Heart right ventricle (tissue), 16 donors: ENCODE data around the gene BICRA. TPM values are rescaled to one million over a fixed set of nuclear protein-coding genes. Genes with fewer than 3 reads are reported as not detected.
A peak's percentile ranks its signal among the peaks of the same experiment; 100 is the strongest.

ENCODE experiments used
- ATAC-seq, 8 donors: fragments of 200-7000 bp; cut with Tn5 transposase; one replicate each; pipeline ENCODE4 v1.9.1; 2020; ENCODE audit warnings: mild to moderate bottlenecking in 8 of 8, moderate library complexity in 8 of 8, moderate number of reproducible peaks in 1 of 8
- DNase-seq, 2 donors: peaks; one replicate each; pipeline ENCODE4 v3.0.0-alpha.2; 2020
- H3K27ac ChIP-seq, 10 donors: fragments of 200-600 bp; sonication (generic) in 2 of 10; one replicate each; pipeline versions ENCODE4 v1.5.0 to v1.8.0; 2020 to 2022; ENCODE audit warnings: mild to moderate bottlenecking in 3 of 10
- H3K27me3 ChIP-seq, 7 donors: fragments of 200-600 bp; one replicate each; pipeline ENCODE4 v1.8.0; 2021 to 2022; ENCODE audit warnings: mild to moderate bottlenecking in 2 of 7
- H3K36me3 ChIP-seq, 9 donors: fragments of 200-600 bp; sonication (generic) in 1 of 9; one replicate each; pipeline versions ENCODE4 v1.5.0 to v1.8.0; 2020 to 2022; ENCODE audit warnings: mild to moderate bottlenecking in 2 of 9
- H3K4me1 ChIP-seq, 9 donors: fragments of 200-600 bp; sonication (generic) in 1 of 9; one replicate each; pipeline versions ENCODE4 v1.5.0 to v1.8.0; 2020 to 2022; ENCODE audit warnings: mild to moderate bottlenecking in 4 of 9
- H3K4me3 ChIP-seq, 10 donors: fragments of 200-600 bp; sonication (generic) in 2 of 10; one replicate each; pipeline versions ENCODE4 v1.5.0 to v1.8.0; 2020 to 2022; ENCODE audit warnings: mild to moderate bottlenecking in 7 of 10, moderate library complexity in 2 of 10
- H3K9me3 ChIP-seq, 11 donors: fragments of 200-600 bp in 10 of 11; sonication (generic) in 2 of 11; one replicate each; pipeline versions ENCODE4 v1.5.0 to v1.8.0; 2013 to 2022; ENCODE audit warnings: mild to moderate bottlenecking in 2 of 11, control low read depth in 1 of 11, moderate library complexity in 1 of 11
- CTCF ChIP-seq, 9 donors: fragments of 200-600 bp; sonication (generic) in 2 of 9; IDR thresholded peaks; one replicate each; pipeline versions ENCODE4 v1.5.0 to v1.8.0; 2021 to 2022; ENCODE audit warnings: antibody characterized with exemption in 9 of 9, mild to moderate bottlenecking in 5 of 9, moderate library complexity in 1 of 9
- WGBS, 2 donors: extraction: QIAGEN DNeasy Blood & Tissue Kit; methylation state at CpG; one replicate each; pipeline ENCODE4 v1.1.7; 2013; ENCODE audit warnings: inconsistent platforms in 1 of 2; 5-methylcytosine and 5-hydroxymethylcytosine counted together
- intact Hi-C, 10 donors: fragments of 100-400 bp; cut with DNase I; formaldehyde crosslinking; loops; one replicate each; pipeline versions ENCODE4 v1.11.1 to v1.14.2; 2022
- long read RNA-seq, 3 donors: library from polyadenylated mRNA; unstranded; transcript quantifications; one replicate each; pipeline ENCODE4 v2.0.0, GENCODE V29; 2020 to 2021
- polyA plus RNA-seq, 2 donors: library from polyadenylated mRNA; stranded (reverse); fragments of 200-250 nt; gene quantifications; one replicate each; pipeline ENCODE4 v1.2.3, GENCODE V29; 2013
- total RNA-seq, 10 donors: library from RNA; stranded (reverse); fragmentation: NEBNext Ultra II Directional in 3 of 10; extraction: Animal tissue kit (Norgen Biotek cat#: 25700) in 3 of 10; gene quantifications; one replicate each; pipeline versions ENCODE4 v1.2.1 to v1.2.4, GENCODE V29; 2021 to 2023
- donor health status: Arrhythmogenic right ventricular cardiomyopathy.
- donor health status: ischemic (EF 13 %, LVEDD 7.1; RV severe dilation, severe dysfunction).
- donor health status: healthy with polysubstance abuse.
- donor health status: DM: no; HTN: yes; CAD: no.
- donor health status: DM: no; HTN: no; CAD: no.
- donor health status: ischemic (EF 25% LVEDD 6.9; RV normal size, moderate dysfunction).
- donor health status: ischemic (EF 25% LVEDD 5.7; RV mildly dilated, moderate dysfunction).
- donor health status: healthy.
- donor health status: DM: yes; HTN: yes; CAD: no.
- donor health status: Ischemic cardiomyopathy.
- donor health status: ischemic (EF 35%, LVEDD 5.7; RV mildly dilated, moderate dysfunction).
- donor health status: nonischemic (EF 11% LVEDD 7.7; RV severe dilation, severe dysfunction).
- donor health status: DM: yes; HTN: yes; CAD: no.
- donor health status: PGD.
- donor health status: ischemic (EF 29% LVEDD 5.4; RV normal size, mild dysfunction).
- donor health status: nonischemic (EF 23%, LVEDD 6.1; RV moderate dilation, normal function).

BICRA gene
- total RNA-seq (10 to 100 TPM in 3 of 10 donors, 1 to 10 TPM in 7; 6.5 to 13.2 (median 8.9) TPM), polyA plus RNA-seq (10 to 100 TPM in 1 of 2 donors, 1 to 10 TPM in 1; 2.8 to 11.8 TPM)
- long read RNA-seq, donor 1, transcript BICRA-203 (1 exons, 3,312 nt): major isoform, 6 of 8 reads
- long read RNA-seq, donor 1, partial matches to known transcripts: 1 of 8 reads
- long read RNA-seq, donor 1, other reads (novel, unspliced or antisense): 1 of 8 reads
- long read RNA-seq, donor 2, partial matches to known transcripts: 0 of 4 reads
- long read RNA-seq, donor 2, other reads (novel, unspliced or antisense): 2 of 4 reads
- long read RNA-seq, donor 3, partial matches to known transcripts: 0 of 1 reads
- long read RNA-seq, donor 3, other reads (novel, unspliced or antisense): 1 of 1 reads

- DNase-seq: peak; percentile 83 to 88
- intact Hi-C loops: loop anchor here in 4 of 10 donors (2.0 to 10.0 kb wide), 4 partner anchors 90 to 94 kb away; partner anchors contain the start of gene NAPA (in 4 of the 4)
- peaks cover 0 to 6% (median 0%) of the 10 kb centered on the region in 9 donors for H3K36me3 ChIP-seq
- peak within 1 kb of the TSS; percentile 80 to 100 (median 96) for H3K4me3 ChIP-seq
- TF ChIP-seq CTCF (IDR thresholded peaks at IDR 0.05): no peak
- 1% methylated on average over 52 to 93 of the region's 94 CpGs for WGBS, 2 donors
- peak; percentile 54 to 72 (median 64) for ATAC-seq
- peak within 1 kb of the TSS; percentile 92 to 100 (median 98) for H3K27ac ChIP-seq
- H3K4me1 ChIP-seq: peaks cover 18 to 52% (median 41%) of the 10 kb centered on the region in 9 donors
- no peaks in the 10 kb centered on the region for H3K9me3 ChIP-seq
- no peaks in the 10 kb centered on the region for H3K27me3 ChIP-seq
These were observed at the start of gene BICRA for GRCh38 chr19:47608969-47609905. TSS of gene BICRA (plus strand) at chr19:47609134. CDS start at chr19:47673575, 64,441 bp downstream.

- no peak for TF ChIP-seq CTCF (IDR thresholded peaks at IDR 0.05)
- WGBS, 2 donors: 89 to 100% methylated on average over 2 of the region's 2 CpGs
- Histone ChIP-seq H3K36me3 (no peaks in the 10 kb centered on the region), H3K4me1 (no peaks in the 10 kb centered on the region), H3K27me3 (no peaks in the 10 kb centered on the region), H3K27ac (no peak overlapping the region), H3K4me3 (no peak overlapping the region), H3K9me3 (no peaks in the 10 kb centered on the region)
- intact Hi-C loops: loop anchor here in 1 of 10 donors (10.0 kb wide), 1 partner anchor 116 kb away; no protein-coding TSS in a partner anchor
- ATAC-seq (no peak), DNase-seq (no peak)
These were observed 47.9 kb upstream of the BICRA start for GRCh38 chr19:47560999-47561398.

- no peak for ATAC-seq
- WGBS, 2 donors: 90 to 92% methylated on average over 7 of the region's 7 CpGs
- no peaks in the 10 kb centered on the region for H3K27me3 ChIP-seq
- H3K27ac ChIP-seq: no peak overlapping the region
- intact Hi-C loops: loop anchor here in 1 of 10 donors (10.0 kb wide), 1 partner anchor 117 kb away; no protein-coding TSS in a partner anchor
- DNase-seq: no peak
- no peaks in the 10 kb centered on the region for H3K4me1 ChIP-seq
- no peak overlapping the region for H3K4me3 ChIP-seq
- H3K36me3 ChIP-seq: no peaks in the 10 kb centered on the region
- H3K9me3 ChIP-seq: no peaks in the 10 kb centered on the region
- TF ChIP-seq CTCF (IDR thresholded peaks at IDR 0.05): no peak
These were observed 47.4 kb upstream of the BICRA start for GRCh38 chr19:47561440-47562057.

- no peak for TF ChIP-seq CTCF (IDR thresholded peaks at IDR 0.05)
- no peaks in the 10 kb centered on the region for H3K4me1 ChIP-seq
- H3K27me3 ChIP-seq: no peaks in the 10 kb centered on the region
- ATAC-seq (no peak), DNase-seq (no peak)
- H3K27ac ChIP-seq: no peak overlapping the region
- H3K36me3 ChIP-seq: no peaks in the 10 kb centered on the region
- H3K9me3 ChIP-seq: no peaks in the 10 kb centered on the region
- intact Hi-C loops: loop anchor here in 1 of 10 donors (10.0 kb wide), 1 partner anchor 119 kb away; no protein-coding TSS in a partner anchor
- WGBS, 2 donors: 86% methylated on average over 3 of the region's 3 CpGs
- no peak overlapping the region for H3K4me3 ChIP-seq
These were observed 44.9 kb upstream of the BICRA start for GRCh38 chr19:47564081-47564480.
